Measurements from ENCODE around the gene CNNM3. TPM values are rescaled to one million over a fixed set of nuclear protein-coding genes. Genes with fewer than 3 reads are reported as not detected.

Gene CNNM3
- total RNA-seq, 1 experiment from 2014 or later: 8.5 TPM

DNA sequence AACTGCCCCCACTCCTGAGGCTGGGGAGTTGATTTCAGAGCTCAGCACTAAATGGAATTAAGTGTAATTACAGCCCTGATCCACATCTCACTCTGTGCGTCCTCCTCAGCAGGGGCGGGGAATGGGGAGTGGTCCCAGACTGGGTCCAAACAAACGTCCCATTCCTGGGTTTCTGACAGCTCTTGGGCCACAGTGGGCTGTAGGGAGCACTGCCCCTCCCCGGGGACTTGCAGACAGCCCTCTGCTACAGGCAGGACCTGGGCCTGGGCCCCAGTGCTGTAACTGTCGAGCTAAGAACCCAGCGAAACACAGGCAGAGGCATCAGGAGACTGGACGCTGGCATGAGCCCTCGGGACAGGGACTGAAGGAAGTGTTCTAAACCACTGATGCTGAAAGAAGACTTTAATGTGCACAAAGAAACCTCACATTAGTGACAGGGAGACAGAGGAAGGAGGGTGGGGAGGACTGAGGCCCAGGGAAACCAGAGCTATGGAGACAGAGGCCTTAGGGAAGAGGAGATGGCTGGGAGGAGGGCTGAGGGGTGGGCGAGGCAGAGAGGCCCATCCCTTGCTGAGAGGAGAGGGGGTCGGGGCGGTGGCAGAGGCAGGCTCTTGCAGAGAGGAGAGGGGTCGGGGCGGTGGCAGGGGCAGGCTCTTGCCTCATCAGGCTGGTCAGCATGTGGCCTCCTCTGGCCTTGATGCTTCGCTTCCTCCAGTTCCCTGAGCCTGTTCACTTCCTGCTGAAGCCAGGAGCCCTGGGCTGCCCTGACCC, 59.6 kb downstream of the CNNM3 start:
- H3K9me3 ChIP-seq: no peaks in the 10 kb centered on the region
- no peaks in the 10 kb centered on the region for H3K36me3 ChIP-seq
- H3K27me3 ChIP-seq: no peaks in the 10 kb centered on the region
- DNase-seq: peak; percentile 27
- no peak overlapping the region for H3K4me3 ChIP-seq

DNA sequence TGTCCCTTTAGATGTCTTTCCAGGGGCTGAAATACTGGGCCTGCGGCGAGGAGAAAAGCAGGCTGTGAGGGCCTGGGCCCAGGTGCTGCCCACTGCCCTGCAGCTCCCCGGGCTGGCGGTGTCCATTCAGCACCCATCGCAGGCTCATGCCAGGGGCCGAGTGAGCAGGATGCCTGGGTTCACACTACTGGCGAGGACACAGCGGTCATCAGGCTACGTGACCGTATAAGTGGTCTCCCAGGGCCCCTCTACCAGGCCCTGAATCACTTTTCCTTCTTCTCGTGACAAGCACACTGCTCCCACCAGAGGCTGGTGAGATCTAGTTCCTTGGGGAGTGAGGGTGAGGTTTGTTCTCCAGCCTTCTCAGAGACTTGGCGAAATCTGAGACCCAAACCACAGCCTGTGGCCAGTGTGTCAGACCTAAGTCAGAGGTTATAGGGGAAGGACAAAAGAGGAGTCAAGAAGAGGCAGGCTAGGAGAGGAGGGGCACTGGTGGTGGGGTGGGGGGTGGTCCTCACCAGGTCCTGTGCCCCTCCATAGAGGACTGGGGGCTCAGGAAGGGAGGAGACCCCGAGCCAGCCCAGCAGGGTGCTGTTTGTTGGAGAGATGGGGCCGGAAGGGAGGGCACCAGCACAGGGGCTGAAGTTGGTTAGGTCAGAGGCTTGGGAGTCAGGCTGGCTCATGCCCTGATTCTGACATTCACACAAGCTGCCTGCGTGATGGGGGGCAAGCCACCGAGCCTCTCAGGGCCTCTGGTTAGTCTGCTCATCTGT, 60.4 kb downstream of the CNNM3 start:
- peak; percentile 70 for DNase-seq
- Histone ChIP-seq H3K36me3 (no peaks in the 10 kb centered on the region), H3K4me3 (no peak overlapping the region), H3K27me3 (no peaks in the 10 kb centered on the region), H3K9me3 (no peaks in the 10 kb centered on the region)

DNA sequence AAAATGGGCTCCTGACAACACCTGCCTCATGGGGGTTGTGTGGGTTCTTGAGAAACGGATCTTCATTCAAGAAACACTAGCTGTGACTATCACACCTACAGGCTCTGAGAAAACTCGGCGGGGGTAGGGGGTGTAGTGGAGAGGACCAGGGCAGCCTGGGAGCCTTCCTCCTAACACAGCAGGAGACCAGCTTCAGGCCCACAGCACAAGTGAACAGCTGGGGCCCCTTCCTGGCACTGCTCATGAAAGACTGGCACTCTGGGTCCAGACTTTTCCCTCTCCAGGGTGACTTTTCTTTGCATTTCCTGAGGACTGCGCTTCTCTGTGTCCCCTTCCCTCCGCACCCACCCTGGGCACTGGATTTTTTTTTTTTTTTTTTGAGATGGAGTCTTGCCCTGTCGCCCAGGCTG, 61.0 kb downstream of the CNNM3 start:
- Histone ChIP-seq H3K4me3 (no peak overlapping the region), H3K36me3 (no peaks in the 10 kb centered on the region), H3K27me3 (no peaks in the 10 kb centered on the region), H3K9me3 (no peaks in the 10 kb centered on the region)
- no peak for DNase-seq

DNA sequence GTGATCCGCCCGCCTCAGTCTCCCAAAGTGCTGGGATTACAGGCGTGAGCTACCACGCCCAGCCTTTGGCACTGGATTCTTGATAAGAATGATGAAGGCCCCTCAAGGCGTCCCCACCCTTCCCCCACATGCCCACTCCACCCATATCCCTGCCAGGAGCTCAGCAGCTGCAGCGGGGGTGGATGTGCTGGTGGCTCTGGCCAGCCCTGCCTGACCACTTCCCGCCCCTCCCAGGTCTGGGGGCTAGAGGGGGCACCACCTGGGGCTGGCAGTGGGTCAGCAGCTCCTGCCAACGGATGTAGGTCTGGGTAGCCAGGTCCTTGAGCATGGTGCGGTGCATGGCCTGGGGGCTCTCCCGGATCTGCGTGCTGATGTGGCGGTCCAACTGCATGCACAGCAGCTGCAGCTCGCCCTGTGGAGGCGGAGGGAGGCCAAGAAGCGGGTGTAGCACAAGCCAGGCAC, 61.6 kb downstream of the CNNM3 start:
- DNase-seq: no peak
- no peaks in the 10 kb centered on the region for H3K27me3 ChIP-seq
- no peaks in the 10 kb centered on the region for H3K36me3 ChIP-seq
- H3K9me3 ChIP-seq: no peaks in the 10 kb centered on the region
- no peak overlapping the region for H3K4me3 ChIP-seq

DNA sequence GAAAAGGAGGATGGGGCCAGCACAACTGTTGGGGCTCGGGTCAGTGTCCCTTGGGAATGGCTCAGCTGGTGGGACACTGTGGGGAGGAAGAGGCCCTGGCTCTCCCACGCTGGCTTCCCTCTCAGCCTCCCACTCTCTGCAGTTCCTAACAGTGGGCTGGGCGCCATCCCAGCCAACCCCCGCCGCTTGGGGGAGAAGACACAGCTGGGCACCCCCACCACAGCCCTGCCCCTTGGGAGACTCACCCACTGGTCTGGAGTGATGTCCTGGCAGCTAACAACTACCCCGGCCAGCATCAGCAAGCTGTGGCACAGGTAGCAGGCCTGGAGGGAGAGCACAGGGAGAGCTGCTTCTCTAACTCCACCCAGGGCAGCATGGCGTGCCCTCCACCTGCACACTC, 62.1 kb downstream of the CNNM3 start:
- H3K27me3 ChIP-seq: no peaks in the 10 kb centered on the region
- no peaks in the 10 kb centered on the region for H3K36me3 ChIP-seq
- H3K4me3 ChIP-seq: no peak overlapping the region
- no peak for DNase-seq
- no peaks in the 10 kb centered on the region for H3K9me3 ChIP-seq

DNA sequence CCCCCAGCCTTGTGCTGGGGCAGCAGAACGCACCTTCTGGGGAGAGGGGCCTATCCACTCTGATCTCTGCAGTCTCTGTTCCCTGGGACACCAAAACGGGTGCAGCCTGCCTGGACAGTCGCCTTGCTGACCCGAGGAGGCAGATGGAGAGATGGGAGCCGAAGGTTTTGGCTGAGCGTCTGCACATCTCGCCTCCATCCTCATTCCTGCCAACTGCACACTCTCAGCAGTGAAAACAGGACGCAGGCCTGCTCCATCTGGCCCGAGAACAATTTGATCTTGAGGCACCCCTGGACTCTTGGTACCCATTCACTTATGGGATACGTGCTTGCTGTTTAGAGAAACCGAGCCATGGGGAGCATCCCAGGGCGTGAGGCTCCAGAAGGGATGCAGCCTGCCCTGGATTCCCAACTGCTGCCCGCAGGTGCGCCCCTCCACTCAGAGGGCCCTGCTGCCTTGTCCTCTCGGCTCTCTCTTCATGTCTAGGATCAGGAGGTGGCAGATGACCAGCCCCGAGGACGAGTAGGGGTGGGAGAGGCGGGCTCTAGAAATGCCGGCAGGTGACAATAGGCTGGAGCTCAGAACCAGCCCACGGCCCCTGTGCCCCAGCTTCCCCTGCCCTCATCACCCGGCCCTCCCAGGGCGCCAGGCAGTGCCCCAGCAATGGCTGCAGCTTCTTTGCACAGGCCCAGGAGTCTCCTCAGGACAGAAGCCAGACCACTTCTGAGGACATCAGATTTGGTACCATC, 62.9 kb downstream of the CNNM3 start:
- Histone ChIP-seq H3K36me3 (no peaks in the 10 kb centered on the region), H3K27me3 (no peaks in the 10 kb centered on the region), H3K9me3 (no peaks in the 10 kb centered on the region), H3K4me3 (no peak overlapping the region)
- no peak for DNase-seq

DNA sequence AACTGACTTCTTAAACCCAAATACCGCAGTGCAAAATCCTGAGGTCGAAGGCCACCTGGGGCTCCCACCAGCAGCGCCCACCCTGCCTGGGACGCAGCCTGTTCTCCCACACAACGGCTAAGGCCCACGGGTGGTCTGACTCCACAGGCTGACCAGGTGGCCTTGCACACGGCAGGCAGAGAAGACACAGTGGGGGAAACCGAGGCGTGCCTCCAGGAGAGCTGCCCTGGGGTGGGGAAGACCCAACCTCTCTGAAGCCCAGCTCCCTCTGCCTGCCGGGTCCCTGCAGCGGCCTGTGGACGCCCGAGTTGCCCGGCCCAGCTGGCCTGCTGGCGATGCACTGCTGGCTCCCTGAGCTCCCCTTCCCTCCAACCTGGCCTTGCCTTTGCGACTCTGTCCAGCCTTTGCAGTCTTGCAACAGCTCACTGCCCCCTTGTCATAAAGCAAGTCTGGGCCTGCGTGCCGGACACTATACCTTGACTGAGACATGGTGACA, 63.5 kb downstream of the CNNM3 start:
- no peak overlapping the region for H3K4me3 ChIP-seq
- H3K27me3 ChIP-seq: no peaks in the 10 kb centered on the region
- DNase-seq: no peak
- no peaks in the 10 kb centered on the region for H3K9me3 ChIP-seq
- no peaks in the 10 kb centered on the region for H3K36me3 ChIP-seq

DNA sequence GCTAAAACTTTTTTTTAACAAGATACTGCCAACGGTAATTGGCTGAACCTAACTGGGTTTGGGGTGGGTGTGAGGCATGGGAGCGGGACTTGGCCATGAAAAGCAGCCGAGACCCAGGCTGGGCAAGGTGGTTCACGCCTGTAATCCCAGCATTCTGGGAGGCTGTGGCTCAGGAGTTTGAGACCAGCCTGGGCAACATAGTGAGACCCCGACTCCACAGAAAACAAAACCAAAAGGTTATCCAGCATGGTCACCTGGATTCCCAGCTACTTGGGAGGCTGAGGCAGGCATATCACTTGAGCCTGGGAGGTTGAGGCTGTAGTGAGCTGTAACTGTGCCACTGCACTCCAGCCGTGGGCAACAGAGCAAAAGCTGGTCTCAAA, 64.8 kb downstream of the CNNM3 start:
- Histone ChIP-seq H3K36me3 (no peaks in the 10 kb centered on the region), H3K4me3 (no peak overlapping the region), H3K9me3 (no peaks in the 10 kb centered on the region), H3K27me3 (no peaks in the 10 kb centered on the region)
- DNase-seq: no peak

DNA sequence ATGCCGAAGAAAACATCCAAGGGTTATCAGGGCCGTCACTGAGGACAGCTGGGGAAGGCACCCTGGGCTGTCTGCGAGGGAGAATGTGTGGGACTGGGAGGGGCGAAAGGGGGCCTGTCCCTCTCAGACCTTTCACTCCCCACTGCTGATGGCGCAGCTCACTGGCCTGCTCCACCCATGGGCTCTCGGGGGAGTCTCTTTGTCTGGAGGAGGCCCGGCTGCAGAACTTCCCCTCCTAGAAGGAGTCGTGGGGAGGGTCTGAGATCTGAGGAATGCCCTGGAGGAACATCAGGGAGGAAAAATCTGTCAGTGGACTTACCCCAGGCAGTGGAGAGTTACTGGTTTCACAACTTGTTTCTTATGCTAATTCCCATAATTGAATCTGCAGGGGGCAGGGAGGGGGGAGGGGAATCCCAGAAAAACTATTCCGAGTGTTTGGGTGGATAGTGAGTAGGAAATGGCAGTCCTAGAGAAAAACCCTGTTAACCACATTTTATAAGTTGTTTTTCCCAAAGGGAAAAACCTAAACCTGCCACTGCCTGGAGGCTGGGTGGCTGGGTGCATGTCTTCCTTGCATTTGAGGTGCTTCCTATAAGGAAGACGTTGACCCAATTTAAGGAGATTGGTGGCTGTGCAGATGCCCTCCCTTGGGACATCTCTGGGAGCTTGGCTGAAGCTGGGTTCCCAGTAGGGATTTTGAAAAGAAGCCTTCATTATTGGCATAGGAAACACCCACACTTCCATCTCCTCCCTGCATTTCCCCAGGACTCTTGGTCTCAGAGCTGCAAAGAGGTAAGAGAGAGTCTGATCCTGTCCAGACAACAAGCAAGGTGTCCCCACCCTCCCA, 65.5 kb downstream of the CNNM3 start:
- Histone ChIP-seq H3K27me3 (no peaks in the 10 kb centered on the region), H3K36me3 (no peaks in the 10 kb centered on the region), H3K4me3 (no peak overlapping the region), H3K9me3 (no peaks in the 10 kb centered on the region)
- no peak for DNase-seq

DNA sequence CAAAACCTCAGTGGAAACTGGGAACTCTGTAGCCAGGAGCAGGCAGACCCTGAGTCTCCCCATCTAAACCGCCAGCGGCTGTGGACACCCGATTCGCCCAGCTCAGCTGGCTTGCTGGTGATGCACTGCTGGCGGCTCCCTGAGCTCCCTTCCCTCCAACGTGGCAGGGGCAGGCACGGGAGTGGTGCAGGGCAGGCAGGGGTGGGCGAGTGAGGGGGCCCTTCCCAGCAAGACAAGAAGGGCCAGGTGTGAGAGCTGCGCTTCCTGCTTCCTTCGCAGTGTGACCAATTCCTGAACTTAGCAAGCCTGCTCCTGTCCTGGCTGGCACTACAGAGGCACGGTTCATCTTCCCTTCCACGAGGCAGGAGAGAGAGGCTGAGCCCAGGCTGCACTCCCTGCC, 66.2 kb downstream of the CNNM3 start:
- Histone ChIP-seq H3K27me3 (no peaks in the 10 kb centered on the region), H3K4me3 (no peak overlapping the region), H3K9me3 (no peaks in the 10 kb centered on the region), H3K36me3 (no peaks in the 10 kb centered on the region)
- DNase-seq: no peak

DNA sequence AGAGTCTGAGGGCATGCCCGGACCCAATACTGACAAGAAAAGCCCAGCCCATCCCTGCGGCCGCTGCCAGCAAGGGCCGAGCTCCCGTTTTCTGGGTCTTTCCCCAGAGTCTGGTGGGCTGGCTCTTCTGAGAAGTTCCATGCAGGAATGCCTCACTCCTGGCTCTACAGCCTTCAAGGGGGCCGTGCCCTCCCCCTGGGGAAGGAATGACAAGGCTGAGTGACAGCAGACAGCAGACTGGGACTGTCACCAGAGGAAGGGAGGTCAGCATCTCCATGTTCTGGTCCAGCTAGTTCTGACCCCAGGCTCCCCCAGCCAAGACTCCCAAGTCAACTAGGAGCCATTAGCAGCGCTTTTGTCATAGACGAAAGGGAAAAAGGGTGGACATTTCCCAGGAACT, 66.8 kb downstream of the CNNM3 start:
- Histone ChIP-seq H3K4me3 (no peak overlapping the region), H3K9me3 (no peaks in the 10 kb centered on the region), H3K36me3 (no peaks in the 10 kb centered on the region), H3K27me3 (no peaks in the 10 kb centered on the region)
- no peak for DNase-seq

DNA sequence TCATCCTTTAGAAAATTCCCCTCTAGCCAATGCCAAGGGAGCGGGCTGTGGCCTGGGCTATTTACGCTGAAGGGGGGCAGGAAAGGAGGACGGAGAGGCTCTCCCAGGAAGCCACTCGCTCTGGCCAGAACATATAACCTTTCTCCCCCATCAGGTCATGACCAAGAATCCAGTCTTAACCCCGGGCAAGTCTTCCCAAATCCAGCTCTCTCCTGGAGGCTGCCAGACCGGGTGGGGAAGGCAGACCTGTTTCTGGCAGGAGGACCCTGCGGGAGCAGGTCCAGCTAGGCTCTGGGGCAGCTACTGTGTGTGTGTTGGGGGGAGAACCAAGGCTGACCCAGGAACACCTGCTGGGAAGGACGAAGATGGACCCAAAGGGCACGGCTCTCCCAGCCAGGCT, 67.2 kb downstream of the CNNM3 start:
- DNase-seq: no peak
- H3K27me3 ChIP-seq: no peaks in the 10 kb centered on the region
- no peaks in the 10 kb centered on the region for H3K36me3 ChIP-seq
- H3K4me3 ChIP-seq: no peak overlapping the region
- no peaks in the 10 kb centered on the region for H3K9me3 ChIP-seq

Other genes starting within 250 kb of the CNNM3 start
- gene KANSL3, start 178.0 kb upstream of the CNNM3 start, total RNA-seq (2014; rRNA removed; shearing (Covaris generic); ENCODE audit: low replicate concordance): 23.9 and 34.5 TPM in 2 replicates
- not detected in 2 replicates for gene FER1L5, start 173.5 kb upstream of the CNNM3 start, total RNA-seq (2014; rRNA removed; shearing (Covaris generic); ENCODE audit: low replicate concordance)
- gene LMAN2L, start 76.2 kb upstream of the CNNM3 start, total RNA-seq (2014; rRNA removed; shearing (Covaris generic); ENCODE audit: low replicate concordance): 28.5 and 32.0 TPM in 2 replicates
- gene CNNM4, start 55.4 kb upstream of the CNNM3 start, total RNA-seq (2014; rRNA removed; shearing (Covaris generic); ENCODE audit: low replicate concordance): 1.8 and 3.9 TPM in 2 replicates
- 1.7 and 8.3 TPM in 2 replicates for gene ANKRD23, start 27.8 kb downstream of the CNNM3 start, total RNA-seq (2014; rRNA removed; shearing (Covaris generic); ENCODE audit: low replicate concordance)
- gene ANKRD39, start 41.7 kb downstream of the CNNM3 start, total RNA-seq (2014; rRNA removed; shearing (Covaris generic); ENCODE audit: low replicate concordance): 9.2 and 14.1 TPM in 2 replicates
- gene SEMA4C, start 53.8 kb downstream of the CNNM3 start, total RNA-seq (2014; rRNA removed; shearing (Covaris generic); ENCODE audit: low replicate concordance): 12.6 and 16.2 TPM in 2 replicates
- gene FAM178B, start 170.3 kb downstream of the CNNM3 start, total RNA-seq (2014; rRNA removed; shearing (Covaris generic); ENCODE audit: low replicate concordance): not detected in 2 replicates